Left renal pelvis (tissue), 4 donors: ENCODE measurements around the gene STAU1. TPM values are rescaled to one million over a fixed set of nuclear protein-coding genes. Genes with fewer than 3 reads are reported as not detected.
A peak's percentile ranks its signal among the peaks of the same experiment; 100 is the strongest.
"Not testable (repeated sequence)": the region's sequence is repeated elsewhere in the genome, so short reads cannot be mapped to it uniquely, and the experiment has no call there.

ENCODE experiments used
- DNase-seq, 4 donors: peaks; one replicate each; pipeline ENCODE4 v3.0.0-alpha.2; 2013; ENCODE audit warnings: low read depth in 4 of 4, low spot score in 3 of 4
- polyA plus RNA-seq, 4 donors: library from polyadenylated mRNA; unstranded; fragments of 120-200 nt; gene quantifications; one replicate each; pipeline ENCODE4 v1.2.1, GENCODE V29; 2013; ENCODE audit not compliant: insufficient read length in 4 of 4

Gene STAU1
- polyA plus RNA-seq, 4 donors: 97.1 to 129 (median 121) TPM

- no peak for DNase-seq
These were observed 20.2 kb downstream of the STAU1 start for GRCh38 chr20:49167811-49168507.

- no peak for DNase-seq
These were observed 21.3 kb downstream of the STAU1 start for GRCh38 chr20:49166534-49167449.

GRCh38 chr20:49165611-49166010, 22.5 kb downstream of the STAU1 start:
- no peak for DNase-seq

GRCh38 chr20:49163696-49164095, 24.4 kb downstream of the STAU1 start:
- DNase-seq: no peak

GRCh38 chr20:49161428-49162152, 26.5 kb downstream of the STAU1 start:
- DNase-seq: no peak

- DNase-seq: no peak
These were observed 27.8 kb downstream of the STAU1 start for GRCh38 chr20:49160057-49160929.

- no peak for DNase-seq
These were observed 31.0 kb downstream of the STAU1 start for GRCh38 chr20:49157146-49157545.

GRCh38 chr20:49156481-49156880, 31.7 kb downstream of the STAU1 start:
- DNase-seq: no peak

- DNase-seq: peak in 1 of 4 donors; percentile 21
These were observed 36.7 kb downstream of the STAU1 start for GRCh38 chr20:49151436-49151835.

- no peak for DNase-seq
These were observed 38.7 kb downstream of the STAU1 start for GRCh38 chr20:49149281-49150045.

- no peak for DNase-seq
These were observed 39.5 kb downstream of the STAU1 start for GRCh38 chr20:49148601-49149000.

- no peak for DNase-seq
These were observed 40.8 kb downstream of the STAU1 start for GRCh38 chr20:49147296-49147695.

- no peak for DNase-seq
These were observed 41.5 kb downstream of the STAU1 start for GRCh38 chr20:49146442-49147225.

- no peak for DNase-seq
These were observed 47.3 kb downstream of the STAU1 start for GRCh38 chr20:49140834-49141233.

GRCh38 chr20:49140411-49140810, 47.7 kb downstream of the STAU1 start:
- no peak for DNase-seq

GRCh38 chr20:49138431-49138830, 49.7 kb downstream of the STAU1 start:
- DNase-seq: no peak

- DNase-seq: no peak
These were observed 51.1 kb downstream of the STAU1 start for GRCh38 chr20:49136817-49137571.

- DNase-seq: not testable (repeated sequence)
These were observed 53.3 kb downstream of the STAU1 start for GRCh38 chr20:49134797-49135196.
